OCI-LY7 (cell line): ENCODE measurements around the gene ADRA2B.

ENCODE experiments used
- EZH2phosphoT487 ChIP-seq: fragments of 200-600 bp; sonication (generic); IDR thresholded peaks from 2 replicates; pipeline ENCODE4 v1.6.1; 2018; ENCODE audit warnings: low read depth, borderline replicate concordance, mild to moderate bottlenecking, mixed run types, antibody characterized with exemption, low read length, moderate library complexity, mixed read lengths
- TF ChIP-seq, protein P1 (sequence below): fragments of 200-600 bp; sonication (generic); conservative IDR thresholded peaks from 2 replicates; pipeline ENCODE4 v1.5.1; 2014; ENCODE audit warnings: mild to moderate bottlenecking, antibody characterized with exemption, low read length, moderate library complexity, mixed read lengths

DNA sequence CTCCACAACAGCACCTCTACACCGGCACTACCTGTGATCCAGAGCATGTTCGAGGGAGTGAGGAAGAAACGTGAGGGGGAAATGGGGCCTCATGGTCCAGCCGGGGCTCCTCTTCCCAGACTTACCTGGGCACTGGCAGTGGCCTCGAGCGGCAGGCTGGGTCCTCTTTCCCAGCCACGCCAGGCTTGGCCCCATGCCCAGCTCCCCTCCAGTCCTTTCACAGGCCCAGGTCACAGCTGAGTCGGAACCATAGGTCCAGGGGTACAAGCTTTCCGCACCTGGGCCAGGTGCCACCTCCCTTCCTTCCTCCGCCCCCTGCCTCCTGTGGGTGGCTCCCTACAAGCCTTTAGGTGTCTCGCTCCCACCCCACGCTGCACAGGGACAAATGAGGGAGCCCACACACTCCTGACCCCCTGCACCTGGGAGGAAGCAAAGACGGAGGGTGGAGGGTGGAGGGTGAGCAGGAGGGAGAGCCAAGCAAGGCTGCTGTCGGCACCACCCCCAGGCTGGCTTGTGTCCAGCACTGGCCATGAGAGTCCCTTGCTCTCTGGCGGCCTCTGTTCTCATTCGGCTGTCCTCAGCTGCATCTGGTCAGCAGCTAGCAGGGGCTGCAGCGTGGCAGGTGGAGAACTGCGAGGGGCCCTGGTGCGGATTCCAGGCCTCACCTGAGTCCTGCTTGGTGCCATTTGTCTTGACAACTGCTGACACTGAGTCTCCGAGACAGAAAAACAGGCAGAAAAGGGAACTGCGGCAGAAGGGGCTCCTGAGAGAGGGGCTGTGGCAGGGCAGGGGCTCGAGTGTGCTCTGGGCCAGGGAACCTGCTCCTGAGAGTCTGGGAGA, 26.8 kb downstream of the ADRA2B start:
- TF ChIP-seq, protein P1, sequence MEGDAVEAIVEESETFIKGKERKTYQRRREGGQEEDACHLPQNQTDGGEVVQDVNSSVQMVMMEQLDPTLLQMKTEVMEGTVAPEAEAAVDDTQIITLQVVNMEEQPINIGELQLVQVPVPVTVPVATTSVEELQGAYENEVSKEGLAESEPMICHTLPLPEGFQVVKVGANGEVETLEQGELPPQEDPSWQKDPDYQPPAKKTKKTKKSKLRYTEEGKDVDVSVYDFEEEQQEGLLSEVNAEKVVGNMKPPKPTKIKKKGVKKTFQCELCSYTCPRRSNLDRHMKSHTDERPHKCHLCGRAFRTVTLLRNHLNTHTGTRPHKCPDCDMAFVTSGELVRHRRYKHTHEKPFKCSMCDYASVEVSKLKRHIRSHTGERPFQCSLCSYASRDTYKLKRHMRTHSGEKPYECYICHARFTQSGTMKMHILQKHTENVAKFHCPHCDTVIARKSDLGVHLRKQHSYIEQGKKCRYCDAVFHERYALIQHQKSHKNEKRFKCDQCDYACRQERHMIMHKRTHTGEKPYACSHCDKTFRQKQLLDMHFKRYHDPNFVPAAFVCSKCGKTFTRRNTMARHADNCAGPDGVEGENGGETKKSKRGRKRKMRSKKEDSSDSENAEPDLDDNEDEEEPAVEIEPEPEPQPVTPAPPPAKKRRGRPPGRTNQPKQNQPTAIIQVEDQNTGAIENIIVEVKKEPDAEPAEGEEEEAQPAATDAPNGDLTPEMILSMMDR: no peak
- TF ChIP-seq EZH2phosphoT487: no peak
